ENCODE results near the gene PSMD13. TPM values are rescaled to one million over a fixed set of nuclear protein-coding genes. Genes with fewer than 3 reads are reported as not detected.

PSMD13 gene
- total and polyA plus RNA-seq, 3 experiments from 2014 or later, result 218 to 237 (median 235) TPM

- H3K4me1 Mint-ChIP-seq, result peaks cover 43 to 55% (median 46%) of the 10 kb centered on the region in 3 donors
- CTCF ChIA-PET, result no interaction called here
- peaks cover 0 to 63% (median 0%) of the 10 kb centered on the region in 3 donors for H3K36me3 Mint-ChIP-seq
- peaks cover 0 to 3% (median 0%) of the 10 kb centered on the region in 5 donors for H3K9me3 Mint-ChIP-seq
- Histone ChIP-seq H3K27ac (ENCODE audit: low read depth, low read length) (no peak overlapping the region), H3K27me3 (ENCODE audit: insufficient read depth, low read length, poor library complexity, severe bottlenecking) (no peaks in the 10 kb centered on the region), H3K4me1 (ENCODE audit: insufficient read depth, low read length) (peaks cover 50% of the 10 kb centered on the region), H3K9me3 (ENCODE audit: low read length) (no peaks in the 10 kb centered on the region), H3K4me3 (ENCODE audit: low read length) (no peak overlapping the region), H3K36me3 (ENCODE audit: insufficient read depth, low read length) (peaks cover 32% of the 10 kb centered on the region)
- H3K27ac Mint-ChIP-seq, result peak overlapping the region; percentile 6 to 89 (median 46)
- peak overlapping the region in 3 of 7 donors; percentile 0 to 45 (median 29) for H3K4me3 Mint-ChIP-seq
- H3K27me3 Mint-ChIP-seq, result peaks cover 0 to 5% of the 10 kb centered on the region in 2 donors
- DNase-seq, result no peak
- POLR2A ChIA-PET, result no interaction called here
Measured at GRCh38 chr11:202490-202889, 34.3 kb upstream of the PSMD13 start.

- Mint-ChIP-seq H3K4me1 (peaks cover 46 to 57% (median 48%) of the 10 kb centered on the region in 3 donors), H3K27ac (peak overlapping the region in 7 of 8 donors; percentile 7 to 88 (median 63)), H3K4me3 (peak overlapping the region in 3 of 7 donors; percentile 29 to 69 (median 65)), H3K36me3 (peaks cover 0 to 71% (median 0%) of the 10 kb centered on the region in 3 donors), H3K27me3 (peaks cover 0 to 8% of the 10 kb centered on the region in 2 donors), H3K9me3 (peaks cover 0 to 3% (median 0%) of the 10 kb centered on the region in 5 donors)
- peaks cover 32% of the 10 kb centered on the region for H3K36me3 ChIP-seq (ENCODE audit: insufficient read depth, low read length)
- peaks cover 50% of the 10 kb centered on the region for H3K4me1 ChIP-seq (ENCODE audit: insufficient read depth, low read length)
- no peak for DNase-seq
- H3K9me3 ChIP-seq (ENCODE audit: low read length), result no peaks in the 10 kb centered on the region
- POLR2A ChIA-PET, result no interaction called here
- no peak overlapping the region for H3K4me3 ChIP-seq (ENCODE audit: low read length)
- no peak overlapping the region for H3K27ac ChIP-seq (ENCODE audit: low read depth, low read length)
- CTCF ChIA-PET, result interaction anchor here (1.0 kb wide), 1 partner anchor 47 kb away, joined by 4 read pairs; no protein-coding TSS in a partner anchor
- H3K27me3 ChIP-seq (ENCODE audit: insufficient read depth, low read length, poor library complexity, severe bottlenecking), result no peaks in the 10 kb centered on the region
Measured at GRCh38 chr11:203056-203944, 33.5 kb upstream of the PSMD13 start.

- Histone ChIP-seq H3K4me1 (ENCODE audit: insufficient read depth, low read length) (peaks cover 52% of the 10 kb centered on the region), H3K27ac (ENCODE audit: low read depth, low read length) (no peak overlapping the region), H3K4me3 (ENCODE audit: low read length) (no peak overlapping the region), H3K9me3 (ENCODE audit: low read length) (no peaks in the 10 kb centered on the region), H3K27me3 (ENCODE audit: insufficient read depth, low read length, poor library complexity, severe bottlenecking) (no peaks in the 10 kb centered on the region), H3K36me3 (ENCODE audit: insufficient read depth, low read length) (peaks cover 32% of the 10 kb centered on the region)
- DNase-seq, result no peak
- H3K9me3 Mint-ChIP-seq, result peaks cover 0 to 3% (median 0%) of the 10 kb centered on the region in 5 donors
- peaks cover 0 to 8% of the 10 kb centered on the region in 2 donors for H3K27me3 Mint-ChIP-seq
- H3K27ac Mint-ChIP-seq, result peak overlapping the region in 7 of 8 donors; percentile 61 to 88 (median 80)
- CTCF ChIA-PET, result interaction anchor here (1.0 kb wide), 1 partner anchor 46 kb away, joined by 4 read pairs; no protein-coding TSS in a partner anchor
- peak overlapping the region in 5 of 7 donors; percentile 15 to 69 (median 57) for H3K4me3 Mint-ChIP-seq
- H3K4me1 Mint-ChIP-seq, result peaks cover 46 to 63% (median 48%) of the 10 kb centered on the region in 3 donors
- H3K36me3 Mint-ChIP-seq, result peaks cover 0 to 73% (median 0%) of the 10 kb centered on the region in 3 donors
- POLR2A ChIA-PET, result no interaction called here
Measured at GRCh38 chr11:203945-204586, 32.7 kb upstream of the PSMD13 start.

GRCh38 chr11:204587-205109 is 32.1 kb upstream of the PSMD13 start:
- peaks cover 46 to 69% (median 48%) of the 10 kb centered on the region in 3 donors for H3K4me1 Mint-ChIP-seq
- H3K36me3 Mint-ChIP-seq, result peaks cover 0 to 74% (median 0%) of the 10 kb centered on the region in 3 donors
- H3K9me3 Mint-ChIP-seq, result peaks cover 0 to 3% (median 0%) of the 10 kb centered on the region in 5 donors
- H3K27ac Mint-ChIP-seq, result peak overlapping the region in 6 of 8 donors; percentile 32 to 87 (median 64)
- peak overlapping the region in 5 of 7 donors; percentile 11 to 66 (median 34) for H3K4me3 Mint-ChIP-seq
- Histone ChIP-seq H3K27ac (ENCODE audit: low read depth, low read length) (no peak overlapping the region), H3K36me3 (ENCODE audit: insufficient read depth, low read length) (peaks cover 35% of the 10 kb centered on the region), H3K27me3 (ENCODE audit: insufficient read depth, low read length, poor library complexity, severe bottlenecking) (no peaks in the 10 kb centered on the region), H3K4me3 (ENCODE audit: low read length) (no peak overlapping the region), H3K4me1 (ENCODE audit: insufficient read depth, low read length) (peaks cover 57% of the 10 kb centered on the region), H3K9me3 (ENCODE audit: low read length) (no peaks in the 10 kb centered on the region)
- ChIA-PET POLR2A (no interaction called here), CTCF (interaction anchor here (0.6 kb wide), 1 partner anchor 108 kb away, joined by 3 read pairs; no protein-coding TSS in a partner anchor)
- DNase-seq, result no peak
- peaks cover 0 to 8% of the 10 kb centered on the region in 2 donors for H3K27me3 Mint-ChIP-seq

- H3K27ac Mint-ChIP-seq, result peak overlapping the region in 7 of 8 donors; percentile 93 to 100 (median 98)
- POLR2A ChIA-PET, result interaction anchor here (0.7 to 2.3 kb wide), 5 partner anchors 30 to 301 kb away, joined by 3 to 26 read pairs (median 8); partner anchors contain the start of genes PTDSS2 and RNH1
Measured at GRCh38 chr11:205221-206001, 31.4 kb upstream of the PSMD13 start.

GRCh38 chr11:206002-206384 is 30.8 kb upstream of the PSMD13 start:
- peaks cover 0 to 79% (median 0%) of the 10 kb centered on the region in 3 donors for H3K36me3 Mint-ChIP-seq
- peak overlapping the region; percentile 93 for H3K27ac ChIP-seq (ENCODE audit: low read depth, low read length)
- CTCF ChIA-PET, result interaction anchor here (1.3 to 2.5 kb wide), 4 partner anchors 28 to 150 kb away, joined by 3 to 8 read pairs (median 5); partner anchors contain the start of genes PSMD13 and SIRT3
- H3K9me3 Mint-ChIP-seq, result peaks cover 0 to 3% (median 0%) of the 10 kb centered on the region in 5 donors
- H3K27me3 Mint-ChIP-seq, result peaks cover 0 to 8% of the 10 kb centered on the region in 2 donors
- POLR2A ChIA-PET, result interaction anchor here (1.1 to 2.6 kb wide), 7 partner anchors 29 to 301 kb away, joined by 3 to 28 read pairs (median 18); partner anchors contain the start of genes PTDSS2 and RNH1
- H3K9me3 ChIP-seq (ENCODE audit: low read length), result no peaks in the 10 kb centered on the region
- peak overlapping the region; percentile 95 to 100 (median 98) for H3K4me3 Mint-ChIP-seq
- H3K4me1 ChIP-seq (ENCODE audit: insufficient read depth, low read length), result peaks cover 69% of the 10 kb centered on the region
- H3K27me3 ChIP-seq (ENCODE audit: insufficient read depth, low read length, poor library complexity, severe bottlenecking), result no peaks in the 10 kb centered on the region
- peaks cover 48% of the 10 kb centered on the region for H3K36me3 ChIP-seq (ENCODE audit: insufficient read depth, low read length)
- peak overlapping the region; percentile 83 for H3K4me3 ChIP-seq (ENCODE audit: low read length)
- H3K27ac Mint-ChIP-seq, result peak overlapping the region; percentile 93 to 100 (median 98)
- DNase-seq, result no peak
- H3K4me1 Mint-ChIP-seq, result peaks cover 53 to 82% (median 58%) of the 10 kb centered on the region in 3 donors

More at GRCh38 chr11:205221-206001, 31.4 kb upstream of the PSMD13 start:
- Mint-ChIP-seq H3K36me3 (peaks cover 0 to 79% (median 0%) of the 10 kb centered on the region in 3 donors), H3K27me3 (peaks cover 0 to 8% of the 10 kb centered on the region in 2 donors), H3K9me3 (peaks cover 0 to 3% (median 0%) of the 10 kb centered on the region in 5 donors), H3K4me3 (peak overlapping the region; percentile 95 to 100 (median 98)), H3K4me1 (peaks cover 51 to 76% (median 56%) of the 10 kb centered on the region in 3 donors)
- peaks cover 65% of the 10 kb centered on the region for H3K4me1 ChIP-seq (ENCODE audit: insufficient read depth, low read length)
- DNase-seq, result no peak
- H3K36me3 ChIP-seq (ENCODE audit: insufficient read depth, low read length), result peaks cover 43% of the 10 kb centered on the region
- no peaks in the 10 kb centered on the region for H3K9me3 ChIP-seq (ENCODE audit: low read length)
- CTCF ChIA-PET, result interaction anchor here (0.6 to 1.3 kb wide), 2 partner anchors 107 to 150 kb away, joined by 3 read pairs; no protein-coding TSS in a partner anchor
- peak overlapping the region; percentile 93 for H3K27ac ChIP-seq (ENCODE audit: low read depth, low read length)
- peak overlapping the region; percentile 83 for H3K4me3 ChIP-seq (ENCODE audit: low read length)
- no peaks in the 10 kb centered on the region for H3K27me3 ChIP-seq (ENCODE audit: insufficient read depth, low read length, poor library complexity, severe bottlenecking)

All from CD8-positive, alpha-beta memory T cell (primary cell).